HepG2 (cell line): ENCODE results near the gene SH2D3A.

Source experiments
- CTCF ChIP-seq: sonication (generic); formaldehyde crosslinking; IDR thresholded peaks from 2 replicates; pipeline ENCODE4 v1.5.0; 2020; ENCODE audit warnings: mild to moderate bottlenecking, missing genetic modification reagents, moderate library complexity
- ELF4 ChIP-seq: sonication (generic); formaldehyde crosslinking; IDR thresholded peaks from 2 replicates; pipeline ENCODE4 v1.5.0; 2020; ENCODE audit warnings: missing genetic modification reagents, mild to moderate bottlenecking, moderate library complexity, borderline replicate concordance
- FOXK2 ChIP-seq: fragments of 450-650 bp; IDR thresholded peaks from 2 replicates; pipeline ENCODE4 v1.6.1; 2016
- HOXA7 ChIP-seq: sonication (generic); formaldehyde crosslinking; IDR thresholded peaks from 2 replicates; pipeline ENCODE4 v1.8.1; 2022; ENCODE audit warnings: mild to moderate bottlenecking, missing genetic modification reagents, moderate library complexity
- NBN ChIP-seq: fragments of 450-650 bp; conservative IDR thresholded peaks from 2 replicates; pipeline ENCODE4 v1.6.1; 2017
- NCOA2 ChIP-seq: sonication (generic); formaldehyde crosslinking; IDR thresholded peaks from 2 replicates; pipeline ENCODE4 v1.8.0; 2022; ENCODE audit warnings: inconsistent platforms
- RAD21 ChIP-seq: fragments of 450-650 bp; formaldehyde crosslinking; IDR thresholded peaks from 2 replicates; pipeline ENCODE4 v1.5.0; 2020; ENCODE audit warnings: mild to moderate bottlenecking
- SRSF4 ChIP-seq: fragments of 200-400 bp; formaldehyde crosslinking; IDR thresholded peaks from one replicate; pipeline ENCODE4 v1.6.1; 2018; ENCODE audit warnings: mild to moderate bottlenecking, low read depth, low read length, moderate library complexity; ENCODE audit not compliant: poor library complexity, severe bottlenecking
- ZBTB7A ChIP-seq: sonication (generic); formaldehyde crosslinking; IDR thresholded peaks from 2 replicates; pipeline ENCODE4 v1.8.0; 2022; ENCODE audit warnings: mild to moderate bottlenecking, missing genetic modification reagents
- ZFY ChIP-seq: sonication (generic); formaldehyde crosslinking; IDR thresholded peaks from 2 replicates; pipeline ENCODE4 v1.4.0; 2020; ENCODE audit warnings: missing genetic modification reagents
- ZSCAN29 ChIP-seq: sonication (generic); formaldehyde crosslinking; conservative IDR thresholded peaks from 2 replicates; pipeline ENCODE4 v1.4.0; 2020; ENCODE audit warnings: mild to moderate bottlenecking, missing genetic modification reagents
- TF ChIP-seq, protein P1 (sequence below): IDR thresholded peaks from 2 replicates; pipeline ENCODE4 v1.6.1; 2012; ENCODE audit warnings: low read length, improper control_type of control experiment

DNA sequence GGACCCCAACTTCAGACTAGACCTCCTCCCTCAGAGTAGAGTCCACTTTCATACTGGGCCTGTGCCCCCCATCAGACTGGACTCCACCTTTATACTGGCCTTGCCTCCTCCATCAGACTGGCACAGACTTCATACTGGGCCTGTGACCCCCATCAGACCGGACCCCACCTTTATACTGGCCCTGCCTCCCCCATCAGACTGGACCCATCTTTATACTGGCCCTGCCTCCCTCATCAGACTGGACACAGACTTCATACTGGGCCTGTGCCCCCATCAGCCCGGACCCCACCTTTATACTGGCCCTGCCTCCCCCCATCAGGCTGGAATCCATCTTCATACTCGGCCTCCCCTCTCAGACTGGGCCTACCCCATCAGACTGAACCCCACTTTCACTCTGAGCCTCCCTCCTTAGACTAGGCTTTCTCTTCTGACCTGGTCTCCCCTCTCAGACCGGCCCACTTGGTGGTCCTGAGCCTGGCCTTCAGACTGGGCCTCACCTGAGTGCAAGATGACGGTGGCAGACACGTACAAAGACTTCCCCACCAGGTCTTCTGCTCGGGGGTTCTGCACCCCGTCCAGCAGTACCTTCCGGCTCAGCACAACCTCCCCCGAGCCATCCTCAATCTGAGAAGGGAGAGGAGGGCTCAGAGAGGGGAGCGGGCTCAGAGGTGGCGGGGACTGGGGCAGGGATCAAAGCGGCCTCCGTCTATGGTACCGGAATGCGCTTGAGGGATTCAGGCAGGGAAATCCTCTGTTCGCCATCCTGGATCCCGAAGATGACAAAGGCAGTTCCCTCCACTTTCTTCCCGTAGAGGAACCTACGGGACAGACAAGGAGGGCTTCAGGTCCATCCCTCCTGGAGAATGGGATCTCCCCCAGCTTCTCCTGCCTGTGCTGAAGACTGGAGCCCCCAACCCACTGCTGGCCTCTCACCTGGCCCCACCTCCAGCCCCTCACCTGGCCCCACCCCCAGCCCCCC lies 54.3 kb downstream of the SH2D3A start:
- TF ChIP-seq SRSF4 (no peak), RAD21 (CRISPR knock-in tag) (no peak), CTCF (CRISPR knock-in tag) (no peak), NCOA2 (CRISPR knock-in tag) (no peak), ELF4 (no peak), ZFY (CRISPR knock-in tag) (no peak), HOXA7 (CRISPR knock-in tag) (no peak), FOXK2 (no peak), NBN (no peak), ZBTB7A (no peak), ZSCAN29 (no peak)
- TF ChIP-seq, protein P1, sequence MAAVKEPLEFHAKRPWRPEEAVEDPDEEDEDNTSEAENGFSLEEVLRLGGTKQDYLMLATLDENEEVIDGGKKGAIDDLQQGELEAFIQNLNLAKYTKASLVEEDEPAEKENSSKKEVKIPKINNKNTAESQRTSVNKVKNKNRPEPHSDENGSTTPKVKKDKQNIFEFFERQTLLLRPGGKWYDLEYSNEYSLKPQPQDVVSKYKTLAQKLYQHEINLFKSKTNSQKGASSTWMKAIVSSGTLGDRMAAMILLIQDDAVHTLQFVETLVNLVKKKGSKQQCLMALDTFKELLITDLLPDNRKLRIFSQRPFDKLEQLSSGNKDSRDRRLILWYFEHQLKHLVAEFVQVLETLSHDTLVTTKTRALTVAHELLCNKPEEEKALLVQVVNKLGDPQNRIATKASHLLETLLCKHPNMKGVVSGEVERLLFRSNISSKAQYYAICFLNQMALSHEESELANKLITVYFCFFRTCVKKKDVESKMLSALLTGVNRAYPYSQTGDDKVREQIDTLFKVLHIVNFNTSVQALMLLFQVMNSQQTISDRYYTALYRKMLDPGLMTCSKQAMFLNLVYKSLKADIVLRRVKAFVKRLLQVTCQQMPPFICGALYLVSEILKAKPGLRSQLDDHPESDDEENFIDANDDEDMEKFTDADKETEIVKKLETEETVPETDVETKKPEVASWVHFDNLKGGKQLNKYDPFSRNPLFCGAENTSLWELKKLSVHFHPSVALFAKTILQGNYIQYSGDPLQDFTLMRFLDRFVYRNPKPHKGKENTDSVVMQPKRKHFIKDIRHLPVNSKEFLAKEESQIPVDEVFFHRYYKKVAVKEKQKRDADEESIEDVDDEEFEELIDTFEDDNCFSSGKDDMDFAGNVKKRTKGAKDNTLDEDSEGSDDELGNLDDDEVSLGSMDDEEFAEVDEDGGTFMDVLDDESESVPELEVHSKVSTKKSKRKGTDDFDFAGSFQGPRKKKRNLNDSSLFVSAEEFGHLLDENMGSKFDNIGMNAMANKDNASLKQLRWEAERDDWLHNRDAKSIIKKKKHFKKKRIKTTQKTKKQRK = no peak
